Thyroid gland (tissue), 4 donors: ENCODE results near the gene MORC2.

Source experiments
- CTCF ChIP-seq, 6 experiments: fragments of 200-600 bp in 3 of 6; fragments of 450-650 bp in 3 of 6; sonication (generic) in 3 of 6; IDR thresholded peaks; one replicate each; pipeline ENCODE4 v1.5.1; 2016 to 2019; ENCODE audit warnings: antibody characterized with exemption in 6 of 6, mild to moderate bottlenecking in 2 of 6, inconsistent platforms in 1 of 6, moderate library complexity in 1 of 6
- POLR2A ChIP-seq, 2 donors: fragments of 450-650 bp; IDR thresholded peaks; one replicate each; pipeline ENCODE4 v1.6.1; 2017; ENCODE audit warnings: antibody characterized with exemption in 2 of 2, mild to moderate bottlenecking in 2 of 2, moderate library complexity in 1 of 2

DNA sequence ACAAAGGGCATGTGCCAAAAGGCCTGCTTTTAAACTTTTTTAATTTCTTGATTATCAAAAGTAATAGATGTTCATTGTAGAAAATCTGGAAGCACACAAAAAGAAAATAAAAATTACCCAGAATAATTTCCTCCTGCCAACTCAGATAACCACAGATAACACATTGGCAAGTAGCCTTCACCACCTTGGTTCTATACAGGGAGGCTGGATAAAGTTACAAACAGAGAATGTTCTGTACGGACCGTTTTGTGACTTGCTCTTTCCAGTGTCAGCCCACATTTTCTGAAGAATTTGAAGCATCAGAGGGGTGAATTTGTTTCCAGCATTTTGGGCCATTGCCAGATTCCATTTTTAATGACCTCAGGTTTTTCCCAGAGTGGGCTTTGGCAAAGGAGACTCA, 24.0 kb upstream of the MORC2 start:
- TF ChIP-seq POLR2A (IDR thresholded peaks at IDR 0.05): no peak
- no peak for TF ChIP-seq CTCF (IDR thresholded peaks at IDR 0.05)
